Mesenteric fat pad (tissue), 1 donor: Measurements from ENCODE around the gene LPAR5. TPM values are rescaled to one million over a fixed set of nuclear protein-coding genes. Genes with fewer than 3 reads are reported as not detected.

ENCODE experiments used
- DNase-seq: peaks from one replicate; pipeline ENCODE4 v3.0.0-alpha.2; 2020; ENCODE audit warnings: low spot score
- total RNA-seq: library from RNA; stranded (reverse); fragmentation: NEBNext Ultra II Directional; extraction: Animal tissue kit (Norgen Biotek cat#: 25700); gene quantifications from one replicate; pipeline ENCODE4 v1.2.1, GENCODE V29; 2021
- donor health status: DM: yes; HTN: yes; CAD: no.

Gene LPAR5
- total RNA-seq, 1 donor from 2014 or later: 2.5 TPM

GRCh38 chr12:6639151-6639801 is 3.5 kb upstream of the LPAR5 start:
- no peak for DNase-seq

- no peak for DNase-seq
Measured at GRCh38 chr12:6638305-6638704, 2.5 kb upstream of the LPAR5 start.

GRCh38 chr12:6635375-6635855 is 344 bp downstream of the LPAR5 start:
- DNase-seq: no peak

GRCh38 chr12:6632026-6632983 is 3.5 kb downstream of the LPAR5 start:
- no peak for DNase-seq

GRCh38 chr12:6631549-6631961 is 4.2 kb downstream of the LPAR5 start:
- no peak for DNase-seq

- no peak for DNase-seq
Measured at GRCh38 chr12:6630736-6631135, 5.0 kb downstream of the LPAR5 start.

- DNase-seq: no peak
Measured at GRCh38 chr12:6627616-6628015, 8.1 kb downstream of the LPAR5 start.

GRCh38 chr12:6626654-6627283 is 9.0 kb downstream of the LPAR5 start:
- no peak for DNase-seq

- DNase-seq: no peak
Measured at GRCh38 chr12:6620885-6621274, 14.9 kb downstream of the LPAR5 start.

GRCh38 chr12:6620137-6620884 is 15.4 kb downstream of the LPAR5 start:
- DNase-seq: no peak

GRCh38 chr12:6618483-6619225 is 17.1 kb downstream of the LPAR5 start:
- DNase-seq: no peak

GRCh38 chr12:6615802-6616201 is 20.0 kb downstream of the LPAR5 start:
- no peak for DNase-seq

- DNase-seq: no peak
Measured at GRCh38 chr12:6614513-6615172, 21.1 kb downstream of the LPAR5 start.

GRCh38 chr12:6613776-6614512 is 21.8 kb downstream of the LPAR5 start:
- DNase-seq: peak; percentile 94

- DNase-seq: no peak
Measured at GRCh38 chr12:6613015-6613775, 22.6 kb downstream of the LPAR5 start.

GRCh38 chr12:6612652-6613014 is 23.1 kb downstream of the LPAR5 start:
- no peak for DNase-seq

GRCh38 chr12:6612247-6612646 is 23.5 kb downstream of the LPAR5 start:
- no peak for DNase-seq

- DNase-seq: no peak
Measured at GRCh38 chr12:6608592-6609281, 27.0 kb downstream of the LPAR5 start.
